CD4-positive, alpha-beta T cell treated with Interleukin-10 for 1 hour (primary cell): Measurements from ENCODE around the gene RXFP1.

Experiments
- DNase-seq: peaks from one replicate; pipeline ENCODE4 v3.0.0-alpha.2; 2020

RXFP1 gene

GRCh38 chr4:158543191-158543590, 21.5 kb downstream of the RXFP1 start:
- no peak for DNase-seq

DNA sequence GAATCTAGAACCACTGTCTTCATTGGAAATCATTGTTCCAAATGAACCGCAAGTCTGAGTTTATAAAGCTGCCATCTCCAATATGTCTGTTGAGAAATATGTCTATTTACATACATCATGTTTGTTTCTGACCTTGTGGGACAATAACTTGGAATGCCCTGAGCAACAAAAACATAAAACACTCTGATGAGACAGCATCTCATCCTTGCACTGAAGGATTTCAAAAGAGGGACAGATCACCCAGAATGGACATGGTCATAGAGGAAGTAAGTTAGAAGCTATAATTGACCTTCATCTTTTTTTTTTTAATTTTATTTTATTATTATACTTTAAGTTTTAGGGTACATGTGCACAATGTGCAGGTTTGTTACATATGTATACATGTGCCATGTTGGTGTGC, 22.5 kb downstream of the RXFP1 start:
- DNase-seq = no peak

DNA sequence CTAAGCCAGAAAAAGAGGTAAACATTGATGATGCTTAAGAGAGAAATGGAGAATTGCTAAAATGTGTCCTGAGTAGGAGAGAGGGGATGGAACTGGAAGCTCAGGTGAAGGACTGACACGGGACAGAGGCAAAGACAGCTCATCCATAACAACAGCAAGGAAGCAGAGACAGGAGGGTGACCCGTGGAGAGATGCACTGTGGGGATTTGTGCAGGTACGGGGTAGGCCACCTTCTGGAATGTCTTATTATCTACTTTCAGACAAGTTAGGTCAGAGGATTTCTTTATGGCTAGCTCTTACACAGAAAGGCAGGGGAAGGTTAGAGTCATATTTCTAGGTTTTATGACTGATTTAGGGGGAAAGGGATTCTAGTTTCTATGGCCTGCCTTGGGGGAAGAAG, 31.7 kb downstream of the RXFP1 start:
- DNase-seq = no peak

- DNase-seq = no peak
Observed at GRCh38 chr4:158560284-158560683, 38.6 kb downstream of the RXFP1 start.

- no peak for DNase-seq
Observed at GRCh38 chr4:158566860-158567259, 45.2 kb downstream of the RXFP1 start.

DNA sequence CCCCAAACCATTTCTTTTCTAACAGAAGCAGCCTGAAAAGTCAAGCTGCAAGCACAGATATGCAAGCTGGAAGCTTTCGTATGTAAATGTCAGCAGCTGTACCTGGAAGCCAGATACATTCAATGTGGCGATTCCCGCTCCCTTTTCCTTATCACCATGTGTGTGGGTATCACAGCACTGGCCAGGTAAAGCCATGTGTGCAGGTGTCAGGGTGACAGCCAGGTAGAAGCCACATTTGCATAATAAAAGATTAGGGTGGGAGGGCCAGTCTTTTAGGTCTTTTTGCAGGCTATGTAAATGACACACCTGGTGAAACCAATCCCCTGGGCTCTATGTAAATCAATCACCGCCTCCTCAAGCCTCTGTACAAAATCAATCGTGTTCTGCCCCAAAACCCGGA, 50.1 kb downstream of the RXFP1 start:
- DNase-seq = no peak

GRCh38 chr4:158572608-158573007, 50.9 kb downstream of the RXFP1 start:
- DNase-seq = no peak

- DNase-seq = no peak
Observed at GRCh38 chr4:158578476-158578875, 56.8 kb downstream of the RXFP1 start.

DNA sequence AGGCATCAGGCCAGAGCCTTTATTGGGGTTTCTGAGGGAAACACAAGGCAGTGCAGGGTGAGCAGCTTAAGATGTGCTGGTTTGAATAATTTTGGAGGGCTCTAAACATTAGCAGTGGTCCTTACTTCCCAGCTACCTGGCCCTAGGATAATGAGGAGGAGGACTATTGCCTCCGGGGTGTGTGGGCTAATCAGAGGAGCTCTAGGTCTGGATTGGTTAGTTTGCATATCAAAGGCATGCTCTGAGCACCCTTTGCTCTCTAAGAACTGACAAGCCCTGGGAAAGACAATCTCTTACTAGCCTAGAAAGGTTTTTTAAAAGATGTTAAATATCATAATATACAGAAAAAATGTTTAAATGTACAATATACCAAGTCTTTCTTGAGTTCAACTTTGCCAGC, 58.4 kb downstream of the RXFP1 start:
- DNase-seq = no peak

GRCh38 chr4:158581161-158581560, 59.5 kb downstream of the RXFP1 start:
- no peak for DNase-seq

DNA sequence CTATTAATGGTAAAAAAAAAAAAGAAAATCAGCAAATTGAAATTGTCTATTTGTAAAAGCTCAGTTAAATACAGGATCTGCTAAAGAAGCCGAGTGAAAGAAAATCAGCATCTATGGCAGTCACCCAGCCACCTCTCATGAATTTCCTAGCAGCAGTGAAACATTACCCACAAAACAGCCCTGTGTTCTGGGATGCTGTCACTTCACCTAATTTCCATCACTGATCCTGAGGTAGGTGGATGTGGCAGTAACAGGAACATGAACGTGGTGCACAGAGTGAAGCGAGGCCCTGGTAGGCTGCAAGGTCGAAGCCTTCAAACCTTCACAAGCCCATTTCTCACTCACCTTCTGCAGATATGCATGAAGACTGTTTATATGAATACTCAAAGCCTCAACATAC, 65.2 kb downstream of the RXFP1 start:
- DNase-seq = no peak

- no peak for DNase-seq
Observed at GRCh38 chr4:158588285-158588684, 66.6 kb downstream of the RXFP1 start.

GRCh38 chr4:158588777-158589176, 67.1 kb downstream of the RXFP1 start:
- no peak for DNase-seq

GRCh38 chr4:158590306-158590705, 68.6 kb downstream of the RXFP1 start:
- DNase-seq = no peak

DNA sequence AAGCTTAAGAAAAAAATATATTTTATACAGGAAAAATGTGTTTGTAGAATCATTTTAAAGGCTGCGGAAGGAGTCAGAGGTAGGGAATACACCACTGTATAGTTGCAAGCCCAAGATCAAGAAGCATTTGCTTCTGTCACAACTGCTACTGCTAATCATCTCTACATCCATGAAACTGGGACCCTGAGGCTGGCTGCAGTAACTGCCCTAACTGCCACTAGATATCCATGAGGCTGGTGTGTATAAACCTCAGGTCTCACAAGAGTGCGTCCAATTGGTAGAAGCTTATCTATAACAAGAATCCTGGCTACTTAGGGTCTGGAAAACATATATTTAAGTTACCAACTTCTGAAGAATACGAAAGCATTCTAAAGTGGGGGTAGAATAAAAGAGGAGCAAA, 69.1 kb downstream of the RXFP1 start:
- no peak for DNase-seq

- DNase-seq = no peak
Observed at GRCh38 chr4:158597879-158598596, 76.4 kb downstream of the RXFP1 start.

DNA sequence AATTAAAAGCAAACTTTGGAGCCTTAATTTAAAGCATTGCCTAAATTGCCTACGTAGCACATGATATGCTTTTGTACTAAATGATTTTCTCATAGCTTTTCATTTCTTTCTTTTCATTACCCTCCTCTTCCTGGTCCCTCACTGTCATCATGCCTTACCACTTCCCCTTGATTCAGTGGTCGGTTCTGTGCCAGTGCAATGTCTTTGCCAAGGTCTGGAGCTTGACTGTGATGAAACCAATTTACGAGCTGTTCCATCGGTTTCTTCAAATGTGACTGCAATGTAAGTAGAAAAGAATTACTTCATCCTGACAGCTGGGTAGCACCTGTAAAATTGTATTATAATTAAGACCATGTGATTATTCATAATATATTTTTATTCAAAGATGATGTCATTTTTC, 77.5 kb downstream of the RXFP1 start:
- DNase-seq = no peak

DNA sequence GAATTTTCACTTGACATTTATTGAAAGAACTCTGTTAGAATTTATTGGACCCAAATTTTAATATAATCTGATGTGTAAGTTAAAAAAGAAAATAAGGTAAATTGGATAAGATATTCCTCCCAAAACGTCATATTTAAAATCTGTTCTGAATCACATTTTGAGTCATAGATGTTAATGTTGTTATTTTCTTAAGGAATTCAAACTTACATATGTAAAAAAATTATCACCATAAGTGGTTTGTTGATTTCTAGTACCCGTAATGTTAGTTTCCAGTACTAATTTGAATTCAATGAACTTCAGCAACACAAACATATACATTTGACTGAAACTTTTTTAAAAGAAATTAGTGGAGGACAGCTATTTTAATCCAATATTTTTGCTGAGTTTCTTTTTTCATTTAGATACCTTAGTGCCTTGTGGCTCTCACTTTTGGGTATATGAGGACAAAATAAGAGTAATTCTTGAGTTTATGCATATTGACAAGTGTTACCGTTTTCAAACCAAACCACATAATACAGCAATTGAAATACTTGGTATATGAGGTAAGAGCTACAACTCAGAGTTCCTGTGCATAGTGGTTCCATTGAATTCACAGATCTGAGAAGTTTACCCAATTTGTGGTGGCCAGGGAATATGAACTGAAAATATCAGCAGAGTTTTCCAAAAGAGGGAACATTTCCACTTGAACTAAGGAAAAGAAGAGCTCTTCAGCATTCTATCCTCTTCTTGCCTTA, 78.2 kb downstream of the RXFP1 start:
- no peak for DNase-seq

- DNase-seq = no peak
Observed at GRCh38 chr4:158604369-158604768, 82.7 kb downstream of the RXFP1 start.

- no peak for DNase-seq
Observed at GRCh38 chr4:158605393-158605792, 83.7 kb downstream of the RXFP1 start.

- DNase-seq = no peak
Observed at GRCh38 chr4:158606969-158607368, 85.3 kb downstream of the RXFP1 start.

GRCh38 chr4:158609116-158609515, 87.4 kb downstream of the RXFP1 start:
- no peak for DNase-seq

DNA sequence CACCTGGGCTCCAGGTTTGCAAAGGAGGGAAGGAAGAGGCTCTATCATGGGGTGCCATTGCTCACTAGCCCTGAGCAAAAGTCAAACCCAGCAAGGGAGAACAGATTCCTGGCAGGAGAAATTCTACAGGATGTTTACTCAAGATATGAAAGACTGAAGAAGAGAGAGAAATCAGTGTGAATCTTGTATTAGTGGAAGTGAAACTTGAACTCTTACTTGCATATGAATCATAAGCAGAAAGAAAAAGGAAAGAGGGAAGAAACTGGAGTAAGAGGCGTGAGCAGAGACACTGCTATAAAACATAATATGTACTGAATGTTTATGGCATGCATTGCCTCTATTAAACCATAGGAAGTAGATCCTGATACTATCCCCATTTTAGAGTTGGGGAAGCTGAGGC, 89.1 kb downstream of the RXFP1 start:
- no peak for DNase-seq

- no peak for DNase-seq
Observed at GRCh38 chr4:158613046-158613445, 91.4 kb downstream of the RXFP1 start.

GRCh38 chr4:158617956-158618355, 96.3 kb downstream of the RXFP1 start:
- no peak for DNase-seq
